HFFc6 (cell line): ENCODE data around the gene JUNB. TPM values are rescaled to one million over a fixed set of nuclear protein-coding genes. Genes with fewer than 3 reads are reported as not detected.

Experiments used
- DNase-seq: peaks from one replicate; pipeline ENCODE4 v3.0.0-alpha.2; 2018
- H3K27ac Mint-ChIP-seq: 2 replicates; pipeline ENCODE4 v1.8.0; 2020; ENCODE audit warnings: mild to moderate bottlenecking, mixed read lengths
- H3K27me3 Mint-ChIP-seq: 2 replicates; pipeline ENCODE4 v1.8.0; 2021; ENCODE audit warnings: mild to moderate bottlenecking, moderate library complexity, mixed read lengths; ENCODE audit not compliant: insufficient read depth
- H3K36me3 Mint-ChIP-seq: 2 replicates; pipeline ENCODE4 v1.8.0; 2021; ENCODE audit warnings: low read depth, mixed read lengths
- H3K4me1 Mint-ChIP-seq: 2 replicates; pipeline ENCODE4 v1.8.0; 2020; ENCODE audit warnings: low read depth, mixed read lengths
- H3K4me3 Mint-ChIP-seq: 2 replicates; pipeline ENCODE4 v1.8.0; 2020; ENCODE audit warnings: mild to moderate bottlenecking, moderate library complexity, mixed read lengths
- H3K9me3 Mint-ChIP-seq: 2 replicates; pipeline ENCODE4 v1.8.0; 2020; ENCODE audit warnings: mild to moderate bottlenecking, mixed read lengths
- CTCF ChIP-seq: fragments of 200-600 bp; sonication (generic); IDR thresholded peaks from 2 replicates; pipeline ENCODE4 v1.5.0; 2021; ENCODE audit warnings: antibody characterized with exemption, mild to moderate bottlenecking
- total RNA-seq, 6 experiments: library from RNA; stranded (reverse); fragmentation: NEBNext Ultra II Directional; extraction: Animal tissue kit (Norgen Biotek cat#: 25700); gene quantifications; 2 replicates in 1 of 6; 3 replicates in 5 of 6; pipeline ENCODE4 v1.2.3, GENCODE V29; 2021

JUNB gene
- total RNA-seq, 6 experiments from 2014 or later = 52.1 to 89.2 (median 83.8) TPM

GRCh38 chr19:12779162-12779993 is 11.9 kb upstream of the JUNB start:
- Mint-ChIP-seq H3K27me3 (no peaks in the 10 kb centered on the region; the same call in 1 of the 2 replicates), H3K9me3 (no peaks in the 10 kb centered on the region), H3K4me1 (peaks cover 32% of the 10 kb centered on the region), H3K4me3 (peak overlapping the region; percentile 91), H3K36me3 (no peaks in the 10 kb centered on the region), H3K27ac (peak overlapping the region; percentile 95)
- TF ChIP-seq CTCF = peak; percentile 42; the same call in 1 of the 2 replicates
- DNase-seq = no peak

DNA sequence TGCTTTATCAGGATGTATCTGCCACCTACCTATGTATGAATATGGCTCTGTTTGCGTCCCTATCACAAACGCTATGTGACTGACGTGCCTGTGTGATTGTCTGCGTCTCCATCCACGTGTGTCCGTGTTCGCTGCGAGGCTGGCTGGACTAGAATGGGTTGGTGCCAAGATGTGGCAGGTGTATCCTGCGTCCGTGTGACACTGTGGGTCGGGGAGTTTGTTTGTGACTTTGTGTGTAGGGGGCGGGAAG is 9.2 kb upstream of the JUNB start:
- H3K9me3 Mint-ChIP-seq = no peaks in the 10 kb centered on the region
- H3K36me3 Mint-ChIP-seq = no peaks in the 10 kb centered on the region
- no peak for TF ChIP-seq CTCF
- peaks cover 29% of the 10 kb centered on the region for H3K4me1 Mint-ChIP-seq
- H3K27ac Mint-ChIP-seq = peak overlapping the region; percentile 77
- H3K27me3 Mint-ChIP-seq = no peaks in the 10 kb centered on the region; the same call in 1 of the 2 replicates
- H3K4me3 Mint-ChIP-seq = peak overlapping the region; percentile 84
- no peak for DNase-seq

GRCh38 chr19:12782424-12783290 is 8.6 kb upstream of the JUNB start:
- peak overlapping the region; percentile 84 for H3K4me3 Mint-ChIP-seq
- peaks cover 24% of the 10 kb centered on the region for H3K4me1 Mint-ChIP-seq
- peak overlapping the region; percentile 92 for H3K27ac Mint-ChIP-seq
- H3K27me3 Mint-ChIP-seq = no peaks in the 10 kb centered on the region
- H3K36me3 Mint-ChIP-seq = no peaks in the 10 kb centered on the region
- no peak for DNase-seq
- TF ChIP-seq CTCF = peak; percentile 44; the same call in 1 of the 2 replicates
- no peaks in the 10 kb centered on the region for H3K9me3 Mint-ChIP-seq

DNA sequence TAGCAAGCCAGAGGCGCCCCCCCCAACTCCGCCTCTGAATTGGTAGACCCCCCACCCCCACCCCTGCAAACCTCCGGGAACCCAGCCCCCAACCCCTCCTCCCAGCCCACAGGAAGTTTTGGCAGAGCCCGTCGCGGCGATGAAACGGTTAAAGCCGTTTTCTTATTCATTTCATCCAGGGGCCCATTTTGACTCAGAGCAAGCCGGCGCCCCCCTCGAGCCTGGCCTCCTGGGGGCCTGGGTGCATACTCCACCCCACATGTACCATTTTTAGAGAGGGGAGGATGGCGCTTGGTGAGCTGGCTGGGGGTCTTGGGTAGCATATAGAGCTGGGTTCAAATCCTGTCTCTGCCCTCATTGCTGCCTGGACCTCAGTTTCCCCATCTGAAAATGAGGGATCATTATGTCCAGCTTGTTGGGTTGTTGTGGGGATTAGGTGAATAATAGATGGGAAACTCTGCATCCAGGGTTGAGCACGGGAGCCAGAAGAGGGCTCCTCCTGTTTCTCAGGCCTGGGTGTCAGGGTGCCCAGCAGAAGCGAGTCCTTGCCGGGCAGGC is 7.9 kb upstream of the JUNB start:
- Mint-ChIP-seq H3K9me3 (no peaks in the 10 kb centered on the region), H3K4me3 (peak overlapping the region; percentile 76), H3K36me3 (no peaks in the 10 kb centered on the region), H3K27me3 (no peaks in the 10 kb centered on the region), H3K27ac (peak overlapping the region; percentile 92; the same call in 1 of the 2 replicates), H3K4me1 (peaks cover 26% of the 10 kb centered on the region)
- DNase-seq = no peak
- no peak for TF ChIP-seq CTCF

DNA sequence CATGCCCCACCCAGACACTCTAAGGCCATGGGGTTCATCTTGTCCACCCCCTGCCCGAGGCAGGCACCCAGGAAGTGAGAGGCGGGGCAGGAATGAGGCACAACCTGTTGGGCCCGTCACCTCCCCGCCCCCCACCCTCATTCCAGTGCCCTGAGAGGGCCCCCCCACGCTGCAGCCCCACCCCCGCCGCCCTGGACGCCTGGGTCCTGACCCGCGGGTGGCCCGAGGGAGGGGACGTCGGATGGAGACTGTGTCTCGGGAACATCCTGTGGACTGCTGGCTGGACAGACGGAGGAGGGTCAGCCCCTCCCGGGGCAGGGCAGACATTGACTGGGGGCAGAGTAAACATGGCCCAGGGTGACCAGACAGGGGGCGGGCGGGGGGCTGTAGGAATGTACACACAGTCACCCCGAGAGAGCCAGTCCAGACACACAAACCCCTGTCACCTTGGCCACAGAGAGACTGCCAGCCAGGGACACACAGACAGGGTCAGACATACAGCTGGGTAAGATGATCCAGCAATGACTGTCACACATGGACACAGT is 7.4 kb upstream of the JUNB start:
- Mint-ChIP-seq H3K4me1 (peaks cover 26% of the 10 kb centered on the region), H3K4me3 (peak overlapping the region; percentile 76), H3K9me3 (no peaks in the 10 kb centered on the region), H3K36me3 (no peaks in the 10 kb centered on the region), H3K27ac (peak overlapping the region; percentile 92; the same call in 1 of the 2 replicates), H3K27me3 (no peaks in the 10 kb centered on the region)
- no peak for DNase-seq
- no peak for TF ChIP-seq CTCF
